Common myeloid progenitor, CD34-positive (primary cell): ENCODE data around the gene C7orf33.
"Not testable (repeated sequence)": the region's sequence is repeated elsewhere in the genome, so short reads cannot be mapped to it uniquely, and the experiment has no call there.

ENCODE experiments used
- CTCF ChIA-PET: fragments of 350-600 bp; sonication (Branson Sonifier 250); formaldehyde crosslinking; loops from one replicate; lab custom pipeline; 2021; ENCODE audit warnings: antibody characterized with exemption; lab: Charles Lee
- POLR2A ChIA-PET: fragments of 350-600 bp; sonication (Branson Sonifier 250); formaldehyde crosslinking; loops from one replicate; lab custom pipeline; 2021; ENCODE audit warnings: antibody characterized with exemption; lab: Charles Lee
- DNase-seq, 3 donors: peaks; one replicate each; pipeline versions ENCODE4 v3.0.0 to v3.0.0-alpha.2; 2013
- H3K27ac ChIP-seq, 2 experiments: 1 replicate in 1 of 2; 2 replicates in 1 of 2; pipeline ENCODE4 v1.7.0; 2013; ENCODE audit warnings: inconsistent platforms in 2 of 2, low read length in 2 of 2, mild to moderate bottlenecking in 2 of 2, low read depth in 1 of 2, moderate library complexity in 1 of 2; ENCODE audit not compliant: severe bottlenecking in 2 of 2, insufficient read depth in 1 of 2, poor library complexity in 1 of 2
- H3K27me3 ChIP-seq, 5 experiments: replicated peaks in 2 of 5; 1 replicate in 3 of 5; 2 replicates in 2 of 5; pipeline versions ENCODE4 v1.6.1 to v1.7.0; 2013; ENCODE audit warnings: low read length in 4 of 5, mild to moderate bottlenecking in 2 of 5, moderate library complexity in 2 of 5, inconsistent platforms in 1 of 5; ENCODE audit not compliant: insufficient read depth in 5 of 5, control insufficient read depth in 4 of 5
- H3K36me3 ChIP-seq, 4 experiments: 1 replicate in 2 of 4; 2 replicates in 2 of 4; pipeline versions ENCODE4 v1.6.1 to v1.7.0; 2013; ENCODE audit warnings: low read length in 3 of 4, control low read depth in 1 of 4, mild to moderate bottlenecking in 1 of 4; ENCODE audit not compliant: control insufficient read depth in 4 of 4, insufficient read depth in 4 of 4
- H3K4me1 ChIP-seq, 4 experiments: 1 replicate in 3 of 4; 2 replicates in 1 of 4; pipeline versions ENCODE4 v1.6.1 to v1.7.1; 2013; ENCODE audit warnings: low read length in 3 of 4, mild to moderate bottlenecking in 3 of 4, control low read depth in 1 of 4, inconsistent platforms in 1 of 4, moderate library complexity in 1 of 4; ENCODE audit not compliant: control insufficient read depth in 4 of 4, insufficient read depth in 4 of 4; ENCODE audit errors: control extremely low read depth in 1 of 4
- H3K4me3 ChIP-seq, 7 experiments: 1 replicate in 4 of 7; 2 replicates in 3 of 7; pipeline versions ENCODE4 v1.5.1 to v1.7.0; 2013; ENCODE audit warnings: mild to moderate bottlenecking in 7 of 7, low read length in 6 of 7, moderate library complexity in 6 of 7, inconsistent platforms in 2 of 7, low read depth in 2 of 7, control low read depth in 1 of 7; ENCODE audit not compliant: insufficient read depth in 4 of 7, control insufficient read depth in 1 of 7; ENCODE audit errors: extremely low read depth in 1 of 7
- H3K9me3 ChIP-seq, 5 experiments: 1 replicate in 4 of 5; 2 replicates in 1 of 5; pipeline versions ENCODE4 v1.6.1 to v1.7.1; 2013; ENCODE audit warnings: low read length in 4 of 5, mild to moderate bottlenecking in 2 of 5, inconsistent platforms in 1 of 5, low read depth in 1 of 5, moderate library complexity in 1 of 5; ENCODE audit not compliant: control insufficient read depth in 4 of 5, insufficient read depth in 2 of 5; ENCODE audit errors: control extremely low read depth in 1 of 5
- whole genome bisulfite sequencing: methylation state at CpG from one replicate; pipeline ENCODE4 v1.1.5; 2013; ENCODE audit not compliant: insufficient coverage; 5-methylcytosine and 5-hydroxymethylcytosine counted together

The C7orf33 gene

DNA sequence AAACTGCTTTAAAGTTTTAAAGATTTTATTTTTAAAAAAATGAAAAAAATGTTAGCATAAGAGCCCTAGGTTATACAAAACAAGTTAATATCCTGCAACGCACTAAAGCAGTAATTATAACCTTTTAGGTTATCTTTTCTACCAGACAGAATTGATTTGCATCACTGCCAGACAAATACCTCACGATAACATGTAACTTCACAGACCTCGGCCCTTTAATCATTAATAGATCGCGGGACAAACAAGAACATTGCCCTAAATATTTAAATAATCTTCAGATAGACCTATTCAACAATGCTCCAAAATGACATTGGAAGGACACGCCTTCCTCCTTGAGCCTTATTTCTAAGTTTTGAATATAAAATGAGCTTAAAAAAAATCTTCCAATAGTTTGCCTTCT, 23.8 kb upstream of the C7orf33 start:
- POLR2A ChIA-PET = no interaction called here
- no peak overlapping the region for H3K27ac ChIP-seq
- H3K4me3 ChIP-seq = no peak overlapping the region
- peaks cover 0 to 3% (median 0%) of the 10 kb centered on the region in 5 experiments for H3K9me3 ChIP-seq
- no peaks in the 10 kb centered on the region for H3K27me3 ChIP-seq
- H3K36me3 ChIP-seq = no peaks in the 10 kb centered on the region
- DNase-seq = no peak
- H3K4me1 ChIP-seq = peaks cover 0 to 18% (median 10%) of the 10 kb centered on the region in 4 experiments
- no CpG with 5 or more reads among the region's 6 CpGs for WGBS
- CTCF ChIA-PET = interaction anchor here (1.1 kb wide), 1 partner anchor 9 kb away, joined by 4 read pairs; no protein-coding TSS in a partner anchor

DNA sequence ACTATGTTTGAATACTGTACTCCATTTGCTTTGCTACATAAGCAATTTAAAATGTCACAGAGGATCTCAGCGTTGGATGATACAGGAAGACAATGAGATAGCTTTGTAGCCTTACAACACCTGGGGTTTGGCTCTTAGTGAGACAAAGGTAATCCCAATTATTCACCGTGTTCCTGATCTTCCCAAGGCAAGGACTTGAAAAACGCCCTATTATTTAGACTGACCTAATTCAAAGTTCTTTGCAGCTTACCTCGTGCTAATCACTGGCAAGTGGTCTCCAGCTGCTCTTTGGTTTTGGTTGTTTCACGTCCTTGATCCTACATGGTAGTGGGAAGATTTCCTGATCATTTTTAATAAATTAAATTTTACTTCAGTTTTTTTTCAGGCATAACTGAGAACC, 23.0 kb upstream of the C7orf33 start:
- H3K4me1 ChIP-seq = peaks cover 0 to 18% (median 10%) of the 10 kb centered on the region in 4 experiments
- 100% methylated on average over 3 of the region's 5 CpGs for whole genome bisulfite sequencing
- H3K4me3 ChIP-seq = no peak overlapping the region
- CTCF ChIA-PET = interaction anchor here (1.1 kb wide), 1 partner anchor 8 kb away, joined by 4 read pairs; no protein-coding TSS in a partner anchor
- no peaks in the 10 kb centered on the region for H3K36me3 ChIP-seq
- H3K27ac ChIP-seq = no peak overlapping the region
- H3K27me3 ChIP-seq = no peaks in the 10 kb centered on the region
- H3K9me3 ChIP-seq = peaks cover 0 to 3% (median 0%) of the 10 kb centered on the region in 5 experiments
- POLR2A ChIA-PET = no interaction called here
- DNase-seq = no peak

- Histone ChIP-seq H3K4me1 (peaks cover 0 to 2% (median 0%) of the 10 kb centered on the region in 4 experiments), H3K9me3 (no peaks in the 10 kb centered on the region), H3K27me3 (no peaks in the 10 kb centered on the region), H3K36me3 (no peaks in the 10 kb centered on the region), H3K4me3 (no peak overlapping the region), H3K27ac (no peak overlapping the region)
- ChIA-PET POLR2A (no interaction called here), CTCF (interaction anchor here (0.9 kb wide), 1 partner anchor 151 kb away, joined by 3 read pairs; no protein-coding TSS in a partner anchor)
- 100% methylated on average over 1 of the region's 2 CpGs for WGBS
- no peak for DNase-seq
Observed at GRCh38 chr7:148570510-148570909, 20.1 kb upstream of the C7orf33 start.

DNA sequence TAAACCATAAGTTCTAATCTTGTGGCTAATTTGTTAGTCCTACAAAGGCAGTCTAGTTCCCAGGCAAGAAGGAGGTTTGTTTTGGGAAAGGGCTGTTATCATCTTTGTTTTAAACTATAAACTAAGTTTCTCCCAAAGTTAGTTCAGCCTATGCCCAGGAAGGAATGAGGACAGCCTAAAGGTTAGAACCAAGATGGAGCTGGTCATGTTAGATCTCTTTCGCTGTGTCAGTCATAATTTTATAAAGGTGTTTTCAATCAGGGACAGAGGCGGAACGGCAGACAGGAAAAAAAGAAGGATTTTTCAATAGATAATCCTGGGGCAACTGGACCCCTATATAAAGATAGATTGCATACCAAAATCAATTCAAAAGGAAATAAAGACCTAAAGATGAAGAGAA, 19.6 kb upstream of the C7orf33 start:
- WGBS = no CpG with 5 or more reads among the region's 3 CpGs
- DNase-seq, H3K36me3 ChIP-seq, H3K4me3 ChIP-seq, POLR2A ChIA-PET, H3K9me3 ChIP-seq, H3K27ac ChIP-seq, H3K27me3 ChIP-seq, H3K4me1 ChIP-seq: not testable (repeated sequence)
- CTCF ChIA-PET = interaction anchor here (0.7 to 0.9 kb wide), 2 partner anchors 125 to 151 kb away, joined by 3 read pairs; no protein-coding TSS in a partner anchor

DNA sequence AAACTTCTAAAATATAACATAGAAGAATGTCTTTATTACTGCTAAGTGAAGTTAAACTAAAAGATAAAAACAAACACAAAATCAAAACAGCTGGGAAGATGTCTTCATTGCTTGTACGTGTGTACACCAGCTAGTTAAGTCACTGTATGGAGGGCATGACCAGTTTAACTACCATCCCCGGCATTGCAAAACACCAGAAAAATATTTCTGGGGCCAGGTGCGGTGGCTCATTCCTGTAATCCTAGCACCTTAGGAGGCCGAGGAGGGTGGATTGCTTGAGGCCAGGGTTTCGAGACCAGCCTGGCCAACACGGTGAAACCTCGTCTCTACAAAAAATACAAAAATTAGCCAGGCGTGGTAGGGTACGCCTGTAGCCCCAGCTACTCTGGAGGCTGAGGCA, 19.2 kb upstream of the C7orf33 start:
- DNase-seq = no peak
- Histone ChIP-seq H3K36me3 (no peaks in the 10 kb centered on the region), H3K4me3 (no peak overlapping the region), H3K9me3 (no peaks in the 10 kb centered on the region), H3K4me1 (no peaks in the 10 kb centered on the region), H3K27me3 (no peaks in the 10 kb centered on the region), H3K27ac (no peak overlapping the region)
- WGBS = 100% methylated on average over 9 of the region's 9 CpGs
- ChIA-PET CTCF (interaction anchor here (0.7 to 0.9 kb wide), 2 partner anchors 124 to 150 kb away, joined by 3 read pairs; no protein-coding TSS in a partner anchor), POLR2A (no interaction called here)

DNA sequence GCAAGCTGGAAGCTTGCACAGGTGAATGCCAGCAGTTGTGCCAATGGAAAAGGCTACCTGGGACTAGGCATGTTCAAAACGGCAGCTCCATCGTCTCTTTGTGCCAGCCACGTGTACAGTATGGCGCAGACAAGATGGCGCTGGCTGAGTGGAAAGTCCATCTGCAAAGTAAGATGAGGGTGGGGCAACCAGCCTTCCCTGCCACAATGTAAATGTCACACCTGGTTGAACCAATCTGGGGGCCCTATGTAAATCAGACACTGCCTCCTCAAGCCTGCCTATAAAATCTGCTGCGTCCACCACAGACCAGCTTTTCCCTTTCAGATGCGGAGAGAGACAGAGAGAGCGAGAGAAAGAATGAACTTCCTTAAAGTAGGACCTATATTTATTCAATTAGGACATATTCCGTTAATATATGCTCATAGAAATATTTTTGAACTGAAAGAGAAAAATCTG, 18.5 kb upstream of the C7orf33 start:
- CTCF ChIA-PET = interaction anchor here (0.5 kb wide), 1 partner anchor 33 kb away, joined by 3 read pairs; no protein-coding TSS in a partner anchor
- 100% methylated on average over 3 of the region's 9 CpGs for WGBS

GRCh38 chr7:148573581-148573980, 17.0 kb upstream of the C7orf33 start:
- H3K27me3 ChIP-seq, H3K36me3 ChIP-seq, H3K27ac ChIP-seq, H3K4me3 ChIP-seq, H3K4me1 ChIP-seq, DNase-seq, H3K9me3 ChIP-seq, POLR2A ChIA-PET: not testable (repeated sequence)
- CTCF ChIA-PET = interaction anchor here (1.3 to 4.5 kb wide), 6 partner anchors 9 to 390 kb away, joined by 3 to 23 read pairs (median 6); no protein-coding TSS in a partner anchor

More for the DNA sequence above, 18.5 kb upstream of the C7orf33 start:
- no peaks in the 10 kb centered on the region for H3K27me3 ChIP-seq
- no peak overlapping the region for H3K27ac ChIP-seq
- DNase-seq = no peak
- H3K4me3 ChIP-seq = no peak overlapping the region
- POLR2A ChIA-PET = no interaction called here
- H3K9me3 ChIP-seq = no peaks in the 10 kb centered on the region
- H3K4me1 ChIP-seq = no peaks in the 10 kb centered on the region
- no peaks in the 10 kb centered on the region for H3K36me3 ChIP-seq
